Mammary epithelial cell (primary cell): Measurements from ENCODE around the gene VPS8.

Experiments
- EZH2 ChIP-seq: IDR thresholded peaks from 2 replicates; pipeline ENCODE4 v1.6.1; 2012; ENCODE audit warnings: low read length, inconsistent platforms, borderline replicate concordance
- TF ChIP-seq, protein P1 (sequence below), 2 donors: IDR thresholded peaks in 1 of 2; conservative IDR thresholded peaks in 1 of 2; 2 replicates each; pipeline ENCODE4 v1.5.1; 2011 to 2012; ENCODE audit warnings: inconsistent platforms in 2 of 2, low read length in 2 of 2, mild to moderate bottlenecking in 2 of 2, control low read depth in 1 of 2, low read depth in 1 of 2; ENCODE audit not compliant: insufficient read depth in 1 of 2; ENCODE audit errors: extremely low read depth in 1 of 2

DNA sequence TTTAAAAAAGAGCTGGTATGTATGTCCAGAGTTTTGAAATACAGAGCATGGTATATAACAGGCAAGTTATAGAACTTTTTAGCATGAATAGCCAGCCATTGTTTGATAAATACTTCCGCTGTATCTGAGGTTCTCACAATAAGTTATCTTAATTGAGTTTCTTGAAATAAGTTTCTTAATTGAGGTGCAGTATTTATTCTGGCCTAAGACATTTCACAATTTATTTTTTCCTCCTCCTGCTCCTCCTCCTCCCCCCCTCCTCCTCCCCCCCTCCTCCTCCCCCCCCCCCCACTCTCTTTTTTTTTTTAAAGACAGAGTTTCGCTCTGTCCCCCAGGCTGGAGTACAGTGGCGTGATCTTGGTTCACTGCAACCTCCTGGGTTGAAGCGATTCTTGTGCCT is 83.4 kb downstream of the VPS8 start:
- TF ChIP-seq, protein P1, sequence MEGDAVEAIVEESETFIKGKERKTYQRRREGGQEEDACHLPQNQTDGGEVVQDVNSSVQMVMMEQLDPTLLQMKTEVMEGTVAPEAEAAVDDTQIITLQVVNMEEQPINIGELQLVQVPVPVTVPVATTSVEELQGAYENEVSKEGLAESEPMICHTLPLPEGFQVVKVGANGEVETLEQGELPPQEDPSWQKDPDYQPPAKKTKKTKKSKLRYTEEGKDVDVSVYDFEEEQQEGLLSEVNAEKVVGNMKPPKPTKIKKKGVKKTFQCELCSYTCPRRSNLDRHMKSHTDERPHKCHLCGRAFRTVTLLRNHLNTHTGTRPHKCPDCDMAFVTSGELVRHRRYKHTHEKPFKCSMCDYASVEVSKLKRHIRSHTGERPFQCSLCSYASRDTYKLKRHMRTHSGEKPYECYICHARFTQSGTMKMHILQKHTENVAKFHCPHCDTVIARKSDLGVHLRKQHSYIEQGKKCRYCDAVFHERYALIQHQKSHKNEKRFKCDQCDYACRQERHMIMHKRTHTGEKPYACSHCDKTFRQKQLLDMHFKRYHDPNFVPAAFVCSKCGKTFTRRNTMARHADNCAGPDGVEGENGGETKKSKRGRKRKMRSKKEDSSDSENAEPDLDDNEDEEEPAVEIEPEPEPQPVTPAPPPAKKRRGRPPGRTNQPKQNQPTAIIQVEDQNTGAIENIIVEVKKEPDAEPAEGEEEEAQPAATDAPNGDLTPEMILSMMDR (conservative IDR thresholded peaks at IDR 0.05 in 1 of 2, IDR thresholded peaks at IDR 0.05 in 1 of 2; ENCODE audit: extremely low read depth in 1 of 2, insufficient read depth in 1 of 2, low read depth in 1 of 2, low read length in 2 of 2): no peak
- TF ChIP-seq EZH2: no peak
